H1 (cell line): ENCODE results near the gene ELL. TPM values are rescaled to one million over a fixed set of nuclear protein-coding genes. Genes with fewer than 3 reads are reported as not detected.

Experiments
- CTCF ChIA-PET: fragments of 300-600 bp; sonication (Branson Sonifier 250); formaldehyde crosslinking; loops from one replicate; lab custom pipeline; 2021; ENCODE audit not compliant: partially characterized antibody; lab: Charles Lee
- POLR2A ChIA-PET: fragments of 300-600 bp; sonication (Branson Sonifier 250); formaldehyde crosslinking; loops from one replicate; lab custom pipeline; 2021; ENCODE audit warnings: inconsistent platforms; ENCODE audit not compliant: partially characterized antibody; lab: Charles Lee
- DNase-seq, 2 experiments: peaks; one replicate each; pipeline versions ENCODE4 v3.0.0 to v3.0.0-alpha.2; 2010 to 2022; ENCODE audit warnings: low spot score in 2 of 2, low read depth in 1 of 2, mixed read lengths in 1 of 2
- FAIRE-seq: peaks from 2 replicates; lab custom pipeline; 2011; peaks lifted over from hg19 to GRCh38; lab: Jason Lieb, UNC
- H2AFZ ChIP-seq: 2 replicates; pipeline ENCODE4 v1.8.1; 2012; ENCODE audit warnings: low read length, inconsistent platforms
- H2AK5ac ChIP-seq: 2 replicates; pipeline ENCODE4 v1.6.1; 2013; ENCODE audit warnings: low read depth, low read length
- H2BK120ac ChIP-seq: replicated peaks from 2 replicates; pipeline ENCODE3; 2013; ENCODE audit warnings: low read depth, low read length, inconsistent platforms
- H2BK12ac ChIP-seq: 2 replicates; pipeline ENCODE4 v1.6.1; 2013; ENCODE audit warnings: low read depth, low read length
- H2BK15ac ChIP-seq: 2 replicates; pipeline ENCODE4 v1.6.1; 2013; ENCODE audit warnings: low read length
- H2BK20ac ChIP-seq: 2 replicates; pipeline ENCODE4 v1.6.1; 2013; ENCODE audit warnings: low read length
- H2BK5ac ChIP-seq: 2 replicates; pipeline ENCODE4 v1.6.1; 2013; ENCODE audit warnings: low read depth, low read length
- H3K14ac ChIP-seq: 2 replicates; pipeline ENCODE4 v1.6.1; 2013; ENCODE audit warnings: inconsistent platforms; ENCODE audit not compliant: insufficient read length
- H3K18ac ChIP-seq: 2 replicates; pipeline ENCODE4 v1.6.1; 2013; ENCODE audit warnings: low read length; ENCODE audit errors: extremely low read depth
- H3K23ac ChIP-seq: 2 replicates; pipeline ENCODE4 v1.6.1; 2013; ENCODE audit warnings: inconsistent platforms; ENCODE audit not compliant: insufficient read length
- H3K23me2 ChIP-seq: 2 replicates; pipeline ENCODE4 v1.6.1; 2013; ENCODE audit warnings: low read depth, low read length
- H3K27ac ChIP-seq: 2 replicates; pipeline ENCODE4 v1.6.1; 2011; ENCODE audit warnings: low read depth, low read length, inconsistent platforms
- H3K27me3 ChIP-seq, 4 experiments: replicated peaks in 1 of 4; 1 replicate in 1 of 4; 2 replicates in 3 of 4; pipeline versions ENCODE4 v1.6.1 to v1.8.1; 2011 to 2013; ENCODE audit warnings: low read length in 3 of 4, mild to moderate bottlenecking in 3 of 4, inconsistent platforms in 2 of 4, mixed read lengths in 2 of 4, moderate library complexity in 1 of 4; ENCODE audit not compliant: control insufficient read depth in 3 of 4, insufficient read depth in 3 of 4; ENCODE audit errors: extremely low read depth in 1 of 4
- H3K36me3 ChIP-seq, 4 experiments: 2 replicates each; pipeline versions ENCODE4 v1.6.1 to v1.8.1; 2011 to 2013; ENCODE audit warnings: mild to moderate bottlenecking in 4 of 4, low read length in 3 of 4, moderate library complexity in 2 of 4, control low read depth in 1 of 4, inconsistent platforms in 1 of 4; ENCODE audit not compliant: insufficient read depth in 4 of 4, control insufficient read depth in 2 of 4
- H3K4ac ChIP-seq: replicated peaks from 2 replicates; pipeline ENCODE3; 2013; ENCODE audit warnings: low read length, low read depth, mixed read lengths, inconsistent platforms; ENCODE audit not compliant: insufficient read length
- H3K4me1 ChIP-seq, 4 experiments: replicated peaks in 1 of 4; 1 replicate in 1 of 4; 2 replicates in 3 of 4; pipeline versions ENCODE4 v1.6.1 to v1.8.1; 2011 to 2013; ENCODE audit warnings: low read length in 3 of 4, inconsistent platforms in 2 of 4, mixed read lengths in 1 of 4; ENCODE audit not compliant: insufficient read depth in 4 of 4, control insufficient read depth in 3 of 4
- H3K4me2 ChIP-seq, 2 experiments: 2 replicates each; pipeline versions ENCODE4 v1.6.1 to v1.8.1; 2011 to 2013; ENCODE audit warnings: low read depth in 2 of 2, low read length in 2 of 2, control low read depth in 1 of 2, inconsistent platforms in 1 of 2, mild to moderate bottlenecking in 1 of 2; ENCODE audit not compliant: insufficient read depth in 1 of 2
- H3K4me3 ChIP-seq, 4 experiments: fragments of 200-600, 300-600 bp in 1 of 4; sonication (generic), shearing (Covaris generic), sonication (Bioruptor Twin) in 1 of 4; 2 replicates each; pipeline versions ENCODE4 v1.5.1 to v1.8.1; 2011 to 2016; ENCODE audit warnings: low read length in 4 of 4, low read depth in 3 of 4, control low read depth in 2 of 4, inconsistent platforms in 2 of 4, mild to moderate bottlenecking in 2 of 4, mixed read lengths in 1 of 4, moderate library complexity in 1 of 4; ENCODE audit not compliant: insufficient read depth in 2 of 4; ENCODE audit errors: extremely low read depth in 1 of 4
- H3K56ac ChIP-seq: replicated peaks from 2 replicates; pipeline ENCODE3; 2013; ENCODE audit warnings: low read depth, mild to moderate bottlenecking, mixed read lengths, low read length, inconsistent platforms; ENCODE audit not compliant: insufficient read length
- H3K79me1 ChIP-seq: 2 replicates; pipeline ENCODE4 v1.6.1; 2013; ENCODE audit warnings: low read depth, low read length, control low read depth
- H3K79me2 ChIP-seq, 2 experiments: 2 replicates each; pipeline versions ENCODE4 v1.6.1 to v1.8.1; 2012 to 2013; ENCODE audit warnings: low read length in 2 of 2, mild to moderate bottlenecking in 2 of 2, inconsistent platforms in 1 of 2; ENCODE audit not compliant: insufficient read depth in 2 of 2, control insufficient read depth in 1 of 2
- H3K9ac ChIP-seq, 4 experiments: replicated peaks in 1 of 4; 1 replicate in 1 of 4; 2 replicates in 3 of 4; pipeline versions ENCODE4 v1.6.1 to v1.8.1; 2011 to 2013; ENCODE audit warnings: low read depth in 3 of 4, low read length in 3 of 4, control low read depth in 2 of 4, mild to moderate bottlenecking in 2 of 4, moderate library complexity in 2 of 4, inconsistent platforms in 1 of 4; ENCODE audit errors: extremely low read depth in 1 of 4
- H3K9me3 ChIP-seq, 2 experiments: 2 replicates each; pipeline versions ENCODE4 v1.6.1 to v1.8.1; 2012 to 2013; ENCODE audit warnings: mild to moderate bottlenecking in 2 of 2, moderate library complexity in 2 of 2, control low read depth in 1 of 2, inconsistent platforms in 1 of 2, low read depth in 1 of 2, low read length in 1 of 2, mixed read lengths in 1 of 2; ENCODE audit not compliant: insufficient read depth in 2 of 2
- H4K20me1 ChIP-seq, 2 experiments: replicated peaks in 1 of 2; 2 replicates each; pipeline versions ENCODE3 to v1.8.1; 2011 to 2013; ENCODE audit warnings: inconsistent platforms in 2 of 2, low read length in 2 of 2, mild to moderate bottlenecking in 1 of 2; ENCODE audit not compliant: insufficient read depth in 2 of 2, control insufficient read depth in 1 of 2
- H4K5ac ChIP-seq: 2 replicates; pipeline ENCODE4 v1.6.1; 2013; ENCODE audit warnings: low read length, low read depth, mixed read lengths, inconsistent platforms; ENCODE audit not compliant: insufficient read length
- H4K8ac ChIP-seq: 2 replicates; pipeline ENCODE4 v1.8.0; 2013; ENCODE audit warnings: mild to moderate bottlenecking, moderate library complexity, low read length, inconsistent platforms; ENCODE audit not compliant: insufficient read depth; ENCODE audit errors: extremely low read depth
- H4K91ac ChIP-seq: replicated peaks from 2 replicates; pipeline ENCODE3; 2013; ENCODE audit warnings: low read length, mixed read lengths, inconsistent platforms; ENCODE audit not compliant: insufficient read length
- BRCA1 ChIP-seq: IDR thresholded peaks from 2 replicates; pipeline ENCODE4 v1.6.1; 2012; ENCODE audit warnings: low read depth, low read length, improper control_type of control experiment
- GTF2F1 ChIP-seq: IDR thresholded peaks from 2 replicates; pipeline ENCODE4 v1.6.1; 2012; ENCODE audit warnings: low read depth, low read length, improper control_type of control experiment, borderline replicate concordance
- JUND ChIP-seq: IDR thresholded peaks from 2 replicates; pipeline ENCODE4 v1.6.1; 2011; ENCODE audit warnings: mild to moderate bottlenecking, improper control_type of control experiment, low read length
- KDM1A ChIP-seq: fragments of 200-600, 300-600 bp; sonication (generic); IDR thresholded peaks from 2 replicates; pipeline ENCODE4 v1.7.1; 2016; ENCODE audit warnings: mild to moderate bottlenecking, low read length, borderline replicate concordance
- KDM4A ChIP-seq: IDR thresholded peaks from one replicate; pipeline ENCODE4 v1.7.1; 2012; ENCODE audit warnings: low read depth, mild to moderate bottlenecking, moderate library complexity, low read length, inconsistent platforms; ENCODE audit not compliant: severe bottlenecking
- NANOG ChIP-seq: IDR thresholded peaks from 2 replicates; pipeline ENCODE4 v1.6.1; 2011; ENCODE audit warnings: low read length, low read depth, mild to moderate bottlenecking, inconsistent platforms; ENCODE audit not compliant: insufficient read depth, poor library complexity, severe bottlenecking
- PHF8 ChIP-seq: fragments of 200-600 bp; sonication (generic); conservative IDR thresholded peaks from 2 replicates; pipeline ENCODE4 v1.7.1; 2012; ENCODE audit warnings: low read depth, mild to moderate bottlenecking, inconsistent platforms, low read length, moderate library complexity
- RNF2 ChIP-seq: fragments of 200-900, 300-1000 bp; sonication (generic); IDR thresholded peaks from 2 replicates; pipeline ENCODE4 v1.7.1; 2016; ENCODE audit warnings: borderline replicate concordance, low read depth, mild to moderate bottlenecking, antibody characterized with exemption, low read length; ENCODE audit not compliant: poor library complexity, severe bottlenecking; ENCODE audit errors: missing control alignments
- SAP30 ChIP-seq: fragments of 300-600 bp; sonication (generic); IDR thresholded peaks from 2 replicates; pipeline ENCODE4 v1.7.1; 2012; ENCODE audit warnings: low read length, moderate library complexity, mild to moderate bottlenecking, inconsistent platforms; ENCODE audit not compliant: insufficient read depth, insufficient replicate concordance
- SIRT6 ChIP-seq: IDR thresholded peaks from one replicate; pipeline ENCODE4 v1.7.1; 2012; ENCODE audit warnings: low read length, inconsistent platforms
- TEAD4 ChIP-seq: IDR thresholded peaks from 2 replicates; pipeline ENCODE4 v1.6.1; 2012; ENCODE audit warnings: low read depth, low read length, inconsistent platforms, mixed read lengths
- WGBS, 2 experiments: shearing (Covaris generic) in 1 of 2; methylation state at CpG; one replicate each; pipeline versions ENCODE4 v1.1.6 to v1.1.7; 2013 to 2015; ENCODE audit warnings: low lambda C conversion rate in 2 of 2, mixed read lengths in 2 of 2, inconsistent platforms in 1 of 2, low coverage in 1 of 2, missing lambda C conversion rate in 1 of 2; ENCODE audit not compliant: insufficient replicate concordance in 2 of 2, insufficient coverage in 1 of 2, insufficient read length in 1 of 2; ENCODE audit errors: extremely low coverage in 1 of 2, missing lambda C conversion rate in 1 of 2; 5-methylcytosine and 5-hydroxymethylcytosine counted together
- polyA plus RNA-seq, 7 experiments: library from polyadenylated mRNA; depleted of rRNA in 3 of 7; stranded (reverse) in 5 of 7; unstranded in 2 of 7; fragments of >200 nt in 5 of 7; fragments of 200-250 nt in 2 of 7; gene quantifications; 1 replicate in 5 of 7; 2 replicates in 1 of 7; 4 replicates in 1 of 7; pipeline versions ENCODE4 v1.2.1 to v1.2.3, GENCODE V29; 2011 to 2013; ENCODE audit warnings: missing spikeins in 2 of 7, mixed read lengths in 2 of 7
- total RNA-seq: library from RNA; stranded (reverse); fragmentation: NEBNext Ultra II Directional; extraction: Animal tissue kit (Norgen Biotek cat#: 25700); gene quantifications from 2 replicates; pipeline ENCODE4 v1.2.1, GENCODE V29; 2021

Gene ELL
- total and polyA plus RNA-seq, 2 of the 8 experiments (the other 6 are each of a cell fraction or from before 2014, with no cell fraction given): 5.2 to 10.5 TPM

- TF ChIP-seq JUND (no peak), KDM1A (no peak), BRCA1 (no peak), RNF2 (no peak), GTF2F1 (no peak), KDM4A (no peak), TEAD4 (no peak), NANOG (no peak), PHF8 (no peak), SAP30 (no peak), SIRT6 (no peak)
- no peak for FAIRE-seq
- no peak overlapping the region for H3K4me3 ChIP-seq
- no peak overlapping the region for H3K56ac ChIP-seq
- no peak overlapping the region for H3K14ac ChIP-seq
- H3K79me1 ChIP-seq: peaks cover 23% of the 10 kb centered on the region
- no peak overlapping the region for H3K4ac ChIP-seq
- H3K79me2 ChIP-seq: peaks cover 0 to 69% of the 10 kb centered on the region in 2 experiments; a peak in 2 of 4 replicates
- H4K8ac ChIP-seq: peak overlapping the region; percentile 39; the same call in 1 of the 2 replicates
- no peak overlapping the region for H3K23ac ChIP-seq
- no peak overlapping the region for H2BK20ac ChIP-seq
- H2BK15ac ChIP-seq: no peak overlapping the region
- no peaks in the 10 kb centered on the region for H3K27me3 ChIP-seq
- no peak overlapping the region for H3K18ac ChIP-seq
- H2BK12ac ChIP-seq: no peak overlapping the region
- no peak overlapping the region for H4K91ac ChIP-seq
- no peak overlapping the region for H2BK5ac ChIP-seq
- no peak overlapping the region for H3K4me2 ChIP-seq
- H3K27ac ChIP-seq: no peak overlapping the region
- ChIA-PET POLR2A (interaction anchor here (1.0 kb wide), 1 partner anchor 14 kb away, joined by 3 read pairs; no protein-coding TSS in a partner anchor), CTCF (interaction anchor here (1.1 to 32.9 kb wide), 6 partner anchors 9 to 157 kb away, joined by 3 to 458 read pairs (median 4); no protein-coding TSS in a partner anchor)
- DNase-seq: no peak
- H2BK120ac ChIP-seq: no peak overlapping the region
- H3K36me3 ChIP-seq: no peaks in the 10 kb centered on the region
- H3K4me1 ChIP-seq: peaks cover 0 to 4% (median 2%) of the 10 kb centered on the region in 4 experiments; a peak in 5 of 7 replicates
- peaks cover 17 to 35% of the 10 kb centered on the region in 2 experiments for H4K20me1 ChIP-seq
- H3K9ac ChIP-seq: no peak overlapping the region
- peaks cover 5% of the 10 kb centered on the region; the same call in 1 of the 2 replicates for H3K23me2 ChIP-seq
- no peak overlapping the region for H4K5ac ChIP-seq
- no peak overlapping the region for H2AFZ ChIP-seq
- no peaks in the 10 kb centered on the region for H3K9me3 ChIP-seq
- WGBS, 2 experiments: 81% methylated on average over 5 of the region's 5 CpGs; no CpG with 5 or more reads in 1 of the 2 experiments
- H2AK5ac ChIP-seq: no peak overlapping the region
Measured at GRCh38 chr19:18515959-18516358, 5.9 kb downstream of the ELL start.
